HG02938 (cell line): ENCODE measurements around the gene FHOD1.

Source experiments
- ATAC-seq: cut with Tn5 transposase; IDR thresholded peaks from one replicate; pipeline ENCODE4 v1.9.1; 2021; ENCODE audit warnings: mild to moderate bottlenecking, moderate library complexity; ENCODE audit not compliant: unreplicated experiment

FHOD1 gene

GRCh38 chr16:67179421-67180080 is 67.7 kb downstream of the FHOD1 start:
- ATAC-seq: no peak
